A673 (cell line): ENCODE data around the gene NOTCH3.

ENCODE experiments used
- CTCF ChIP-seq: fragments of 300-800, 200-600 bp; sonication (generic); conservative IDR thresholded peaks from 2 replicates; pipeline ENCODE4 v1.5.1; 2017; ENCODE audit warnings: low read depth, mild to moderate bottlenecking, antibody characterized with exemption, low read length, moderate library complexity, mixed read lengths
- EZH2 ChIP-seq: fragments of 200-600 bp; sonication (generic); IDR thresholded peaks from 2 replicates; pipeline ENCODE4 v1.6.1; 2017; ENCODE audit warnings: borderline replicate concordance, low read depth, mild to moderate bottlenecking, mixed read lengths, antibody characterized with exemption, low read length; ENCODE audit not compliant: poor library complexity, severe bottlenecking

DNA sequence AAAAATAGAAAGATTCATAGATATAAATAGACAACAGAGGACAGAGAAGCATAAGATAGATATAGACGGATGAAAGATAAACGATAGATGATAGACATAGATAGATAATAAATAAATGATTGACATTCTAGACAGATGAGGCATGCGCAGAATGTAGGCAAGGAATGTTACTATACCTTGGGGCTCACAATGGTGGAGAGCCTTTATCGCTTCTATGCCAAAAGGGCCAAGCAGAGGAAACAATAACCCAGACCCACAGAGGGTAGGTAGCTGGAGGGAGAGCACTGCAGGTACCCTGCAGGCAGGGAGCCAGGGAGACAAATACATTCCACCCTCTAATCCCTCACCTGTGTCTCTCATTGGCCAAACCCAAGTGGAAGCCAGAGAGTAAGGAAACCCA is 44.4 kb downstream of the NOTCH3 start:
- no peak for TF ChIP-seq CTCF
- TF ChIP-seq EZH2, result no peak
